Measurements from ENCODE around the gene EGF.

Gene EGF

GRCh38 chr4:109978704-109979454, 66.2 kb downstream of the EGF start:
- Mint-ChIP-seq H3K27me3 (ENCODE audit: low read depth, poor library complexity) (no peaks in the 10 kb centered on the region), H3K4me3 (no peak overlapping the region), H3K27ac (no peak overlapping the region), H3K9me3 (no peaks in the 10 kb centered on the region), H3K36me3 (ENCODE audit: low read depth) (no peaks in the 10 kb centered on the region), H3K4me1 (no peaks in the 10 kb centered on the region)
- DNase-seq: no peak
- TF ChIP-seq CTCF (IDR thresholded peaks at IDR 0.05): peak; percentile 12

GRCh38 chr4:109979920-109980717, 67.4 kb downstream of the EGF start:
- Mint-ChIP-seq H3K9me3 (no peaks in the 10 kb centered on the region), H3K27me3 (ENCODE audit: low read depth, poor library complexity) (no peaks in the 10 kb centered on the region), H3K4me1 (no peaks in the 10 kb centered on the region), H3K27ac (no peak overlapping the region), H3K36me3 (ENCODE audit: low read depth) (no peaks in the 10 kb centered on the region), H3K4me3 (no peak overlapping the region)
- no peak for DNase-seq
- TF ChIP-seq CTCF (IDR thresholded peaks at IDR 0.05): no peak

GRCh38 chr4:109981936-109982335, 69.3 kb downstream of the EGF start:
- TF ChIP-seq CTCF (IDR thresholded peaks at IDR 0.05): no peak
- no peaks in the 10 kb centered on the region for H3K36me3 Mint-ChIP-seq (ENCODE audit: low read depth)

GRCh38 chr4:109982521-109982920, 69.8 kb downstream of the EGF start:
- Mint-ChIP-seq H3K27me3 (ENCODE audit: low read depth, poor library complexity) (no peaks in the 10 kb centered on the region), H3K9me3 (no peaks in the 10 kb centered on the region), H3K4me3 (no peak overlapping the region), H3K27ac (no peak overlapping the region), H3K4me1 (no peaks in the 10 kb centered on the region), H3K36me3 (ENCODE audit: low read depth) (no peaks in the 10 kb centered on the region)
- DNase-seq: no peak
- TF ChIP-seq CTCF (IDR thresholded peaks at IDR 0.05): no peak

More at GRCh38 chr4:109981936-109982335, 69.3 kb downstream of the EGF start:
- Mint-ChIP-seq H3K27ac (no peak overlapping the region), H3K4me1 (no peaks in the 10 kb centered on the region), H3K27me3 (ENCODE audit: low read depth, poor library complexity) (no peaks in the 10 kb centered on the region), H3K9me3 (no peaks in the 10 kb centered on the region), H3K4me3 (no peak overlapping the region)
- DNase-seq: no peak

GRCh38 chr4:109985993-109986974, 73.6 kb downstream of the EGF start:
- Mint-ChIP-seq H3K27ac (no peak overlapping the region), H3K4me3 (no peak overlapping the region), H3K27me3 (ENCODE audit: low read depth, poor library complexity) (peaks cover 2% of the 10 kb centered on the region), H3K36me3 (ENCODE audit: low read depth) (no peaks in the 10 kb centered on the region), H3K9me3 (no peaks in the 10 kb centered on the region), H3K4me1 (no peaks in the 10 kb centered on the region)
- no peak for TF ChIP-seq CTCF (IDR thresholded peaks at IDR 0.05)
- no peak for DNase-seq
